Measurements from ENCODE around the gene FAM163B.

Gene FAM163B

GRCh38 chr9:133579601-133580418 is 29.4 kb downstream of the FAM163B start:
- no peak for DNase-seq

GRCh38 chr9:133578524-133579441 is 30.4 kb downstream of the FAM163B start:
- no peak for DNase-seq

GRCh38 chr9:133577737-133578112 is 31.5 kb downstream of the FAM163B start:
- DNase-seq, result no peak

GRCh38 chr9:133576875-133577736 is 32.1 kb downstream of the FAM163B start:
- no peak for DNase-seq

- DNase-seq, result no peak
Measured at GRCh38 chr9:133576031-133576874, 32.9 kb downstream of the FAM163B start.

- no peak for DNase-seq
Measured at GRCh38 chr9:133575186-133576030, 33.8 kb downstream of the FAM163B start.

- DNase-seq, result no peak
Measured at GRCh38 chr9:133574771-133575170, 34.4 kb downstream of the FAM163B start.

GRCh38 chr9:133573791-133574515 is 35.2 kb downstream of the FAM163B start:
- no peak for DNase-seq

- DNase-seq, result no peak
Measured at GRCh38 chr9:133572821-133573361, 36.3 kb downstream of the FAM163B start.

- no peak for DNase-seq
Measured at GRCh38 chr9:133571896-133572595, 37.1 kb downstream of the FAM163B start.

GRCh38 chr9:133571391-133571890 is 37.7 kb downstream of the FAM163B start:
- no peak for DNase-seq

- DNase-seq, result no peak
Measured at GRCh38 chr9:133570691-133571080, 38.5 kb downstream of the FAM163B start.

- no peak for DNase-seq
Measured at GRCh38 chr9:133569891-133570690, 39.1 kb downstream of the FAM163B start.

- DNase-seq, result no peak
Measured at GRCh38 chr9:133569121-133569785, 39.9 kb downstream of the FAM163B start.

- DNase-seq, result no peak
Measured at GRCh38 chr9:133568186-133568585, 41.0 kb downstream of the FAM163B start.

- DNase-seq, result no peak
Measured at GRCh38 chr9:133566817-133567216, 42.4 kb downstream of the FAM163B start.

GRCh38 chr9:133566382-133566781 is 42.8 kb downstream of the FAM163B start:
- no peak for DNase-seq
